HEK293 (cell line): Measurements from ENCODE around the gene CCDC116.

Source experiments
- CTCF ChIA-PET: fragments of 350-600 bp; formaldehyde crosslinking; extraction: SDS; loops from one replicate; lab custom pipeline; 2021; ENCODE audit warnings: antibody characterized with exemption; lab: Yijun Ruan, JAX
- POLR2A ChIA-PET: fragments of 300-600 bp; formaldehyde crosslinking; extraction: SDS; loops from one replicate; lab custom pipeline; 2020; ENCODE audit warnings: antibody characterized with exemption, inconsistent platforms; lab: Yijun Ruan, JAX
- H3K27ac ChIP-seq: fragments of 200-500 bp; sonication (Bioruptor generic); 2 replicates; pipeline ENCODE4 v1.5.1; 2014; ENCODE audit warnings: low read depth, low read length, control low read depth, inconsistent platforms; ENCODE audit errors: extremely low read depth
- H3K36me3 ChIP-seq, 2 experiments: fragments of 200-500 bp in 1 of 2; sonication (Bioruptor generic) in 1 of 2; 1 replicate in 1 of 2; 2 replicates in 1 of 2; pipeline ENCODE4 v1.5.1; 2014 to 2017; ENCODE audit warnings: inconsistent platforms in 2 of 2, low read length in 2 of 2; ENCODE audit not compliant: control insufficient read depth in 2 of 2, insufficient read depth in 1 of 2
- H3K4me1 ChIP-seq: fragments of 200-500 bp; sonication (Bioruptor generic); 2 replicates; pipeline ENCODE4 v1.5.1; 2014; ENCODE audit warnings: mild to moderate bottlenecking, low read length, inconsistent platforms; ENCODE audit not compliant: control insufficient read depth, insufficient read depth
- H3K4me3 ChIP-seq: 2 replicates; pipeline ENCODE4 v1.5.1; 2011; ENCODE audit warnings: low read depth, mild to moderate bottlenecking, control low read depth, low read length, moderate library complexity
- H3K9me3 ChIP-seq: fragments of 200-500 bp; sonication (Bioruptor generic); 2 replicates; pipeline ENCODE4 v1.5.1; 2014; ENCODE audit warnings: low read depth, low read length, inconsistent platforms; ENCODE audit not compliant: control insufficient read depth, insufficient read depth
- BCL11A ChIP-seq: fragments of 450-650 bp; formaldehyde crosslinking; IDR thresholded peaks from 2 replicates; pipeline ENCODE4 v1.5.1; 2016; ENCODE audit warnings: low read depth, missing biosample characterization, missing genetic modification characterization
- EGR2 ChIP-seq: fragments of 450-650 bp; formaldehyde crosslinking; IDR thresholded peaks from 2 replicates; pipeline ENCODE4 v1.5.1; 2016; ENCODE audit warnings: low read depth, missing biosample characterization, missing genetic modification characterization
- GLIS1 ChIP-seq: fragments of 450-650 bp; formaldehyde crosslinking; IDR thresholded peaks from 2 replicates; pipeline ENCODE4 v1.5.1; 2016; ENCODE audit warnings: missing biosample characterization, missing genetic modification characterization
- GLIS2 ChIP-seq: fragments of 450-650 bp; formaldehyde crosslinking; IDR thresholded peaks from 2 replicates; pipeline ENCODE4 v1.5.1; 2016; ENCODE audit warnings: missing biosample characterization, missing genetic modification characterization
- RBAK ChIP-seq: fragments of 450-650 bp; formaldehyde crosslinking; IDR thresholded peaks from 2 replicates; pipeline ENCODE4 v1.5.1; 2016; ENCODE audit warnings: missing biosample characterization, missing genetic modification characterization
- SP7 ChIP-seq: fragments of 450-650 bp; formaldehyde crosslinking; IDR thresholded peaks from 2 replicates; pipeline ENCODE4 v1.5.1; 2016; ENCODE audit warnings: missing biosample characterization, missing genetic modification characterization
- ZFHX2 ChIP-seq: fragments of 450-650 bp; formaldehyde crosslinking; conservative IDR thresholded peaks from 2 replicates; pipeline ENCODE4 v1.5.1; 2016; ENCODE audit warnings: missing biosample characterization, missing genetic modification characterization
- ZFP41 ChIP-seq: fragments of 450-650 bp; formaldehyde crosslinking; IDR thresholded peaks from 2 replicates; pipeline ENCODE4 v1.5.1; 2016; ENCODE audit warnings: missing biosample characterization, missing genetic modification characterization, borderline replicate concordance
- ZIC2 ChIP-seq: fragments of 450-650 bp; formaldehyde crosslinking; IDR thresholded peaks from 2 replicates; pipeline ENCODE4 v1.5.1; 2016; ENCODE audit warnings: missing biosample characterization, missing genetic modification characterization
- ZNF155 ChIP-seq: fragments of 450-650 bp; formaldehyde crosslinking; IDR thresholded peaks from 2 replicates; pipeline ENCODE4 v1.5.1; 2016; ENCODE audit warnings: missing biosample characterization, missing genetic modification characterization
- ZNF16 ChIP-seq: fragments of 450-650 bp; formaldehyde crosslinking; IDR thresholded peaks from 2 replicates; pipeline ENCODE4 v1.5.1; 2016; ENCODE audit warnings: low read depth, missing biosample characterization, missing genetic modification characterization
- ZNF23 ChIP-seq: fragments of 450-650 bp; formaldehyde crosslinking; IDR thresholded peaks from 2 replicates; pipeline ENCODE4 v1.5.1; 2016; ENCODE audit warnings: missing biosample characterization, missing genetic modification characterization, borderline replicate concordance
- ZNF24 ChIP-seq: fragments of 450-650 bp; formaldehyde crosslinking; IDR thresholded peaks from 2 replicates; pipeline ENCODE4 v1.5.1; 2016; ENCODE audit warnings: missing biosample characterization, missing genetic modification characterization
- ZNF571 ChIP-seq: fragments of 450-650 bp; formaldehyde crosslinking; IDR thresholded peaks from 2 replicates; pipeline ENCODE4 v1.5.0; 2017; ENCODE audit warnings: missing biosample characterization, missing genetic modification characterization
- ZNF621 ChIP-seq: fragments of 450-650 bp; formaldehyde crosslinking; IDR thresholded peaks from 2 replicates; pipeline ENCODE4 v1.5.1; 2017; ENCODE audit warnings: missing biosample characterization, missing genetic modification characterization
- ZNF747 ChIP-seq: fragments of 450-650 bp; formaldehyde crosslinking; IDR thresholded peaks from 2 replicates; pipeline ENCODE4 v1.5.1; 2016; ENCODE audit warnings: missing biosample characterization, missing genetic modification characterization
- ZXDB ChIP-seq: fragments of 450-650 bp; formaldehyde crosslinking; IDR thresholded peaks from 2 replicates; pipeline ENCODE4 v1.5.1; 2016; ENCODE audit warnings: missing biosample characterization, missing genetic modification characterization
- TF ChIP-seq, protein P1 (sequence below): fragments of 450-650 bp; formaldehyde crosslinking; IDR thresholded peaks from 2 replicates; pipeline ENCODE4 v1.5.1; 2016; ENCODE audit warnings: missing biosample characterization, missing genetic modification characterization, borderline replicate concordance
- TF ChIP-seq, protein P2 (sequence below): fragments of 450-650 bp; formaldehyde crosslinking; IDR thresholded peaks from 2 replicates; pipeline ENCODE4 v1.5.1; 2016; ENCODE audit warnings: missing biosample characterization, missing genetic modification characterization
- TF ChIP-seq, protein P3 (sequence below): IDR thresholded peaks from 2 replicates; pipeline ENCODE4 v1.6.1; 2011; ENCODE audit warnings: mild to moderate bottlenecking, low read depth, low read length, borderline replicate concordance
- TF ChIP-seq, protein P4 (sequence below): fragments of 450-650 bp; formaldehyde crosslinking; IDR thresholded peaks from 2 replicates; pipeline ENCODE4; 2016; ENCODE audit warnings: missing biosample characterization, missing genetic modification characterization
- TF ChIP-seq, protein P5 (sequence below): fragments of 450-650 bp; formaldehyde crosslinking; IDR thresholded peaks from 2 replicates; pipeline ENCODE4 v1.5.1; 2016; ENCODE audit warnings: missing biosample characterization, missing genetic modification characterization
- TF ChIP-seq, protein P6 (sequence below): fragments of 450-650 bp; formaldehyde crosslinking; optimal IDR thresholded peaks from 2 replicates; pipeline ENCODE3; 2016; ENCODE audit warnings: missing biosample characterization, mild to moderate bottlenecking, missing genetic modification characterization
- TF ChIP-seq, protein P7 (sequence below): fragments of 450-650 bp; formaldehyde crosslinking; IDR thresholded peaks from 2 replicates; pipeline ENCODE4 v1.5.1; 2016; ENCODE audit warnings: missing biosample characterization, missing genetic modification characterization
- TF ChIP-seq, protein P8 (sequence below): fragments of 450-650 bp; formaldehyde crosslinking; IDR thresholded peaks from 2 replicates; pipeline ENCODE4 v1.5.1; 2016; ENCODE audit warnings: missing biosample characterization, missing genetic modification characterization

The CCDC116 gene

DNA sequence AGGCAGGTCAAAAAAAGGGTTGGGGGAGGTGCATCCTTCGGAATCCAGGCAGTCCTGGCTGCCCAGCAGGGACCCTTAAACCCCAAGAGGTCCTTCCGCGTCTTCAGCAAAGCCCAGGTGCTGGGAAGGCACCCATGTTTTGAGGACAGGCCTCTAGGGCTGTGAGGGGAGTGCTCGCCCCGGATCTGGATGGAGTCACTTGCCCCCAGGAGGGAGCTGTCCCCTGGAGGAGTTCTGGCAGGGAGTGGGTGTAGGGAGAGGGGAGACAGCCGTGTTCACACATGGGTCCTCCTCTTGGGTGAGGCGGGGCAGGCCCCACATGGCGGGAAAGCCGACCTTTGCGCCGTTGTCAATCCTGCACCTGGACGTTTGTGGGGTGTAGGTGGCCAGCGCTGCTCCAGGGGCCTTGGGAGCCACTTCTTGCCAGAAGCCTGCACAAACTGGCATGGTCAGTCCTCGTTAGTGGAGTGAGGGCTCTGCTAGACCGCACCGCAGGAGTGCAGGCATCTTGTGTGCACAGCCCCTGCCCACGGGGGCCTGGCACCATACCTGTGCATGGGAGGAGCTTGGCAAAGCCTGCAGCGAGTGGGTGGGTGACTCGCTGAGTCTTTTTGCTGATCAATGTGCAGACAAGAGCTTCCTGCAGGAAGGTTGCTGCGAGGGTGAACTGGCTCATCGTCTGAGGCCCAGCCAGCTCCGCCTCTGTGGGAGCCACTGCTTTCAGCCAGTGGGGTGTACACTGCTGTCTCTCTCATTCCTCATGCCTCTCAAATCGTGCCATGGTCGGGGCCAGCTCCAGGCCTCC, 49.2 kb downstream of the CCDC116 start:
- POLR2A ChIA-PET: interaction anchor here (1.4 kb wide), 1 partner anchor 16 kb away, joined by 3 read pairs; the partner anchor contains the start of gene PPIL2
- CTCF ChIA-PET: interaction anchor here (0.6 kb wide), 1 partner anchor 257 kb away, joined by 3 read pairs; no protein-coding TSS in a partner anchor
- no peaks in the 10 kb centered on the region for H3K4me1 ChIP-seq

More for the DNA sequence above, 49.2 kb downstream of the CCDC116 start:
- Histone ChIP-seq H3K4me3 (no peak overlapping the region), H3K36me3 (peaks cover 0 to 57% of the 10 kb centered on the region in 2 experiments; a peak in 2 of 3 replicates), H3K9me3 (no peaks in the 10 kb centered on the region), H3K27ac (no peak overlapping the region)
- TF ChIP-seq, protein P1, sequence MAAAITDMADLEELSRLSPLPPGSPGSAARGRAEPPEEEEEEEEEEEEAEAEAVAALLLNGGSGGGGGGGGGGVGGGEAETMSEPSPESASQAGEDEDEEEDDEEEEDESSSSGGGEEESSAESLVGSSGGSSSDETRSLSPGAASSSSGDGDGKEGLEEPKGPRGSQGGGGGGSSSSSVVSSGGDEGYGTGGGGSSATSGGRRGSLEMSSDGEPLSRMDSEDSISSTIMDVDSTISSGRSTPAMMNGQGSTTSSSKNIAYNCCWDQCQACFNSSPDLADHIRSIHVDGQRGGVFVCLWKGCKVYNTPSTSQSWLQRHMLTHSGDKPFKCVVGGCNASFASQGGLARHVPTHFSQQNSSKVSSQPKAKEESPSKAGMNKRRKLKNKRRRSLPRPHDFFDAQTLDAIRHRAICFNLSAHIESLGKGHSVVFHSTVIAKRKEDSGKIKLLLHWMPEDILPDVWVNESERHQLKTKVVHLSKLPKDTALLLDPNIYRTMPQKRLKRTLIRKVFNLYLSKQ: no peak
- TF ChIP-seq ZNF16 (tag by site-specific recombination): no peak
- TF ChIP-seq ZNF155 (tag by site-specific recombination): no peak
- TF ChIP-seq ZNF747 (tag by site-specific recombination): no peak
- TF ChIP-seq, protein P2, sequence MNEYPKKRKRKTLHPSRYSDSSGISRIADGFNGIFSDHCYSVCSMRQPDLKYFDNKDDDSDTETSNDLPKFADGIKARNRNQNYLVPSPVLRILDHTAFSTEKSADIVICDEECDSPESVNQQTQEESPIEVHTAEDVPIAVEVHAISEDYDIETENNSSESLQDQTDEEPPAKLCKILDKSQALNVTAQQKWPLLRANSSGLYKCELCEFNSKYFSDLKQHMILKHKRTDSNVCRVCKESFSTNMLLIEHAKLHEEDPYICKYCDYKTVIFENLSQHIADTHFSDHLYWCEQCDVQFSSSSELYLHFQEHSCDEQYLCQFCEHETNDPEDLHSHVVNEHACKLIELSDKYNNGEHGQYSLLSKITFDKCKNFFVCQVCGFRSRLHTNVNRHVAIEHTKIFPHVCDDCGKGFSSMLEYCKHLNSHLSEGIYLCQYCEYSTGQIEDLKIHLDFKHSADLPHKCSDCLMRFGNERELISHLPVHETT (tag by site-specific recombination): no peak
- no peak for TF ChIP-seq ZNF621 (tag by site-specific recombination)
- peak; percentile 77 for TF ChIP-seq ZFHX2 (tag by site-specific recombination)
- TF ChIP-seq, protein P3, sequence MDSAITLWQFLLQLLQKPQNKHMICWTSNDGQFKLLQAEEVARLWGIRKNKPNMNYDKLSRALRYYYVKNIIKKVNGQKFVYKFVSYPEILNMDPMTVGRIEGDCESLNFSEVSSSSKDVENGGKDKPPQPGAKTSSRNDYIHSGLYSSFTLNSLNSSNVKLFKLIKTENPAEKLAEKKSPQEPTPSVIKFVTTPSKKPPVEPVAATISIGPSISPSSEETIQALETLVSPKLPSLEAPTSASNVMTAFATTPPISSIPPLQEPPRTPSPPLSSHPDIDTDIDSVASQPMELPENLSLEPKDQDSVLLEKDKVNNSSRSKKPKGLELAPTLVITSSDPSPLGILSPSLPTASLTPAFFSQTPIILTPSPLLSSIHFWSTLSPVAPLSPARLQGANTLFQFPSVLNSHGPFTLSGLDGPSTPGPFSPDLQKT: no peak
- TF ChIP-seq SP7 (tag by site-specific recombination): no peak
- no peak for TF ChIP-seq ZXDB (tag by site-specific recombination)
- peak; percentile 47 for TF ChIP-seq ZIC2 (tag by site-specific recombination)
- TF ChIP-seq RBAK (tag by site-specific recombination): no peak
- TF ChIP-seq GLIS1: no peak
- TF ChIP-seq ZNF571: no peak
- TF ChIP-seq GLIS2: no peak
- peak; percentile 66 for TF ChIP-seq EGR2
- TF ChIP-seq, protein P4, sequence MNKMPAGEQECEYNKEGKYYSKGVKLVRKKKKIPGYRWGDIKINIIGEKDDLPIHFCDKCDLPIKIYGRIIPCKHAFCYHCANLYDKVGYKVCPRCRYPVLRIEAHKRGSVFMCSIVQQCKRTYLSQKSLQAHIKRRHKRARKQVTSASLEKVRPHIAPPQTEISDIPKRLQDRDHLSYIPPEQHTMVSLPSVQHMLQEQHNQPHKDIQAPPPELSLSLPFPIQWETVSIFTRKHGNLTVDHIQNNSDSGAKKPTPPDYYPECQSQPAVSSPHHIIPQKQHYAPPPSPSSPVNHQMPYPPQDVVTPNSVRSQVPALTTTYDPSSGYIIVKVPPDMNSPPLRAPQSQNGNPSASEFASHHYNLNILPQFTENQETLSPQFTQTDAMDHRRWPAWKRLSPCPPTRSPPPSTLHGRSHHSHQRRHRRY (tag by site-specific recombination): no peak
- TF ChIP-seq, protein P5, sequence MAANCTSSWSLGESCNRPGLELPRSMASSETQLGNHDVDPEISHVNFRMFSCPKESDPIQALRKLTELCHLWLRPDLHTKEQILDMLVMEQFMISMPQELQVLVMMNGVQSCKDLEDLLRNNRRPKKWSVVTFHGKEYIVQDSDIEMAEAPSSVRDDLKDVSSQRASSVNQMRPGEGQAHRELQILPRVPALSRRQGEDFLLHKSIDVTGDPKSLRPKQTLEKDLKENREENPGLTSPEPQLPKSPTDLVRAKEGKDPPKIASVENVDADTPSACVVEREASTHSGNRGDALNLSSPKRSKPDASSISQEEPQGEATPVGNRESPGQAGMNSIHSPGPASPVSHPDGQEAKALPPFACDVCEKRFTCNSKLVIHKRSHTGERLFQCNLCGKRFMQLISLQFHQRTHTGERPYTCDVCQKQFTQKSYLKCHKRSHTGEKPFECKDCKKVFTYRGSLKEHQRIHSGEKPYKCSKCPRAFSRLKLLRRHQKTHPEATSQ: no peak
- no peak for TF ChIP-seq ZNF24
- TF ChIP-seq, protein P6, sequence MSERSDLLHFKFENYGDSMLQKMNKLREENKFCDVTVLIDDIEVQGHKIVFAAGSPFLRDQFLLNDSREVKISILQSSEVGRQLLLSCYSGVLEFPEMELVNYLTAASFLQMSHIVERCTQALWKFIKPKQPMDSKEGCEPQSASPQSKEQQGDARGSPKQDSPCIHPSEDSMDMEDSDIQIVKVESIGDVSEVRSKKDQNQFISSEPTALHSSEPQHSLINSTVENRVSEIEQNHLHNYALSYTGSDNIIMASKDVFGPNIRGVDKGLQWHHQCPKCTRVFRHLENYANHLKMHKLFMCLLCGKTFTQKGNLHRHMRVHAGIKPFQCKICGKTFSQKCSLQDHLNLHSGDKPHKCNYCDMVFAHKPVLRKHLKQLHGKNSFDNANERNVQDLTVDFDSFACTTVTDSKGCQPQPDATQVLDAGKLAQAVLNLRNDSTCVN (tag by site-specific recombination): no peak
- TF ChIP-seq BCL11A (tag by site-specific recombination): no peak
- no peak for TF ChIP-seq ZFP41 (tag by site-specific recombination)
- TF ChIP-seq, protein P7, sequence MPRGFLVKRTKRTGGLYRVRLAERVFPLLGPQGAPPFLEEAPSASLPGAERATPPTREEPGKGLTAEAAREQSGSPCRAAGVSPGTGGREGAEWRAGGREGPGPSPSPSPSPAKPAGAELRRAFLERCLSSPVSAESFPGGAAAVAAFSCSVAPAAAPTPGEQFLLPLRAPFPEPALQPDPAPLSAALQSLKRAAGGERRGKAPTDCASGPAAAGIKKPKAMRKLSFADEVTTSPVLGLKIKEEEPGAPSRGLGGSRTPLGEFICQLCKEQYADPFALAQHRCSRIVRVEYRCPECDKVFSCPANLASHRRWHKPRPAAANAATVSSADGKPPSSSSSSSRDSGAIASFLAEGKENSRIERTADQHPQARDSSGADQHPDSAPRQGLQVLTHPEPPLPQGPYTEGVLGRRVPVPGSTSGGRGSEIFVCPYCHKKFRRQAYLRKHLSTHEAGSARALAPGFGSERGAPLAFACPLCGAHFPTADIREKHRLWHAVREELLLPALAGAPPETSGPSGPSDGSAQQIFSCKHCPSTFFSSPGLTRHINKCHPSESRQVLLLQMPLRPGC (tag by site-specific recombination): no peak
- TF ChIP-seq ZNF23 (tag by site-specific recombination): no peak
- TF ChIP-seq, protein P8, sequence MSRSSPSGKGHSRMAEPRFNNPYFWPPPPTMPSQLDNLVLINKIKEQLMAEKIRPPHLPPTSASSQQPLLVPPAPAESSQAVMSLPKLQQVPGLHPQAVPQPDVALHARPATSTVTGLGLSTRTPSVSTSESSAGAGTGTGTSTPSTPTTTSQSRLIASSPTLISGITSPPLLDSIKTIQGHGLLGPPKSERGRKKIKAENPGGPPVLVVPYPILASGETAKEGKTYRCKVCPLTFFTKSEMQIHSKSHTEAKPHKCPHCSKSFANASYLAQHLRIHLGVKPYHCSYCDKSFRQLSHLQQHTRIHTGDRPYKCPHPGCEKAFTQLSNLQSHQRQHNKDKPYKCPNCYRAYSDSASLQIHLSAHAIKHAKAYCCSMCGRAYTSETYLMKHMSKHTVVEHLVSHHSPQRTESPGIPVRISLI (tag by site-specific recombination): no peak
